ENCODE measurements around the gene TRPM3.

GRCh38 chr9:70539526-70539925 lies 581.9 kb downstream of the TRPM3 start:
- no peak for TF ChIP-seq POLR2A (IDR thresholded peaks at IDR 0.05)
- TF ChIP-seq CTCF (IDR thresholded peaks at IDR 0.05) = no peak
